Measurements from ENCODE around the gene IHH. TPM values are rescaled to one million over a fixed set of nuclear protein-coding genes. Genes with fewer than 3 reads are reported as not detected.

The IHH gene
- polyA plus RNA-seq, 5 donors = 1.2 to 3.7 (median 2.1) TPM

DNA sequence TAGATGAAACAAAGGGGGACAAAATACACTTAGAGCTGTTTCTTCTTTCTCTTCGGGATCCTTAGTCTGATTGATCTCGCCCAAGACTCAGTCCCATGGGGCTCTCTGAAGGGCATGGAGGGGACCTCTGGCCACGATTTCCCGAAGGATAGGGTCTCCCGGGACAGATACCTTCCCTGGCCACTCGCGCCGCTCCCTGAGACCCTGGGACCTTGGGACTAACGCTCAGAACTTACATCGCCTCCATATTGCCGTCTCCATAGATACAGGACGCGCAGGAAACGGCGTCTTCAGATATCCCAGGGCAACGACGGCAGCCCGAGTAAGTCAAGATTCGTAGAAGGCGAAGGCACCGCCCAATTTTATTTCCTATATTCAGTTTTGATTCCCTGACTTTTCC is 19.5 kb downstream of the IHH start, which contains the start of gene CFAP65:
Gene CFAP65, minus strand, starts transcription at position 265 of the 400 bp plus-strand sequence. CDS start 2,468 bp downstream, outside the sequence.
- DNase-seq = no peak

DNA sequence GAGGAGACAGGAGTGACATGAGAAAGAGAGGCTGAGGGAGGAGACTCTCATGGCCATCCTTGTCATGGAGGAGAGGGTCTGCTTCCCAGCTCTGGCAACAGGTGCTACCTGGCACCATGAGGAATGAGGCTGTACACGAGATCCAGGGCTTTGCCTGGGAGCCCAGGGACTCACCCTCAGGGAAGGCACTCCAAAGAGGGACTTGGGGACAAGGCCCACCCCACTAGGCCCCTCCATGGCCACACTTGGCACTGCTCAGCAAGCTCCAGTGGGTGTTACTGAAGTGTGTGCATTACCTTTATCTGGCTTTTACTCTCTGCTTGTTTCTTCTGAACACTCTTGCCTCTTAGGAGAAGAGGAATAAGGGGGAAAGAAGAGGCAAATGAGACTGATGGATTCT is 22.1 kb downstream of the IHH start:
- DNase-seq = no peak

- no peak for DNase-seq
Observed at GRCh38 chr2:219037783-219038499, 22.8 kb downstream of the IHH start.

- DNase-seq = no peak
Observed at GRCh38 chr2:219035942-219036341, 24.8 kb downstream of the IHH start.

DNA sequence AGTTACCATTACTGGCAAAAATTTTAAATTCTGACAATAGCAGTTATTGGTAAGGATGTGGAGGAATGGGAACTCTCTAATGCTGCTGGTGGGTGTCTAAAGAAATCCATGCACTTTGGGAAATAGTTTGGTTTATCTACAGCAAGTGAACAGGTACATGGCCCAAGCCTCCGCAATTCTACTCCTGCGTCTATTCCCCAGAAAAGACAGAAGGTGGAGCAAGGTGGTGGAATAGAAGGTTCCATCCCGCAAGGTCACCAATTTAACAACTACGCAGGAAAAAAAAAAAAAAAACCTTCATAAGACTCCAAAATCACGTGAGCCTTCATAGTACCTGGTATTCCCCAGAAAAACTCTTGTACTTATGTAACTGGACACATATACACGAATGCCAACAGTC is 25.9 kb downstream of the IHH start:
- no peak for DNase-seq

- DNase-seq = no peak
Observed at GRCh38 chr2:219032051-219032745, 28.5 kb downstream of the IHH start.

GRCh38 chr2:219031005-219031738 is 29.5 kb downstream of the IHH start:
- DNase-seq = no peak

DNA sequence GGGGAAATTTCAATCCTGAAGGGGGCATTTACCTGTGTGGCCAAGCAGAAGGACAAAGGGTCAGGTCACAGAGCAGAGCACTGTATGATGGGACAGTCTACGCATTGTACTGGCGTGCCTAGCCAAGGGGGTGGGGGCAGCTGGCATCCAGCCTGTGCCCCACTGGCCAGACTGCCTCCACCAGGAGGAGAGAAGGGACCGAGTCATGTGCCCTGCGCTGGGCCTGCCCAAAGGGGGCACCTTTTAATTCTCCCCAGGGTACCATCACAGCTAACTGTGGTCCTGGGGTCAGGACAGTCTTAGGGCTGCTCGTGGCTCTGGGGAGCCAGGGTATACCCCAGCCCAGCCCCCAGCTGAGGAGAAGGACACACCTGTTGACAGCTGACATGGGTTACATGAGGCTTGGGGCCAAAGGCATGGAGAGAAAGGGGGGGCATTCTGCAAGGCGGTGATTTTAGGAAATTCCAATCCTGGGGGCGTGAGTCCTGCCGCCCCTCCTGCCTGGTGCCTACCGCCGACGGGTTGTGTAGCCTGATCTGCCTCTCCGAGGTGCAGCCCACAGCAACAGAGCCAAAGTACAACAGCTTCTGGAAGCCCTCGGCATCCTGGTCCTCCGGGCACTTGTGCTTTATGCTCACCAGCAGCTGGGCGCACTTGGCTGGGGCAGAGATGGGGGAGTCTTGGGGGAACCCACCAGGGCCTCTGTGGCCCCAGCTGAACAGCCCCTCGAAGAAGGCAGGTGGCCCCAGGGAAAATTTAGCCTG is 30.4 kb downstream of the IHH start:
- DNase-seq = no peak

DNA sequence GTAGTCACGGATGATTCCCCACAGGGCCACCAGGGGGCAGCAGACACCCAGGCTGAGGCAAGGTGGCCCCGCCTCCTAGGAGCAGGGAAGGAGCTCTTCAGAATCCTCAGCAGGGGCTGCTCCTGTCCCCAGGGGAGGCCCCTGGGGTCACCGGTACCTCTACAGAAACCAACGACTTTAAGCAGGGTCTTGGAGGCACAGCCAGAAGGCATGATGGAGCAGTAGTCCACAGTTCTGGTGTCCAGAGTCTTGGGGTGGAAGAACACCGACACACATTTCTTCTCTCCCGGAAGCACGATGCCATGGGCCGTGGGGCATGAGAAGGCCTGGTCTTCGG is 30.9 kb downstream of the IHH start:
- peak; percentile 52 to 68 for DNase-seq

DNA sequence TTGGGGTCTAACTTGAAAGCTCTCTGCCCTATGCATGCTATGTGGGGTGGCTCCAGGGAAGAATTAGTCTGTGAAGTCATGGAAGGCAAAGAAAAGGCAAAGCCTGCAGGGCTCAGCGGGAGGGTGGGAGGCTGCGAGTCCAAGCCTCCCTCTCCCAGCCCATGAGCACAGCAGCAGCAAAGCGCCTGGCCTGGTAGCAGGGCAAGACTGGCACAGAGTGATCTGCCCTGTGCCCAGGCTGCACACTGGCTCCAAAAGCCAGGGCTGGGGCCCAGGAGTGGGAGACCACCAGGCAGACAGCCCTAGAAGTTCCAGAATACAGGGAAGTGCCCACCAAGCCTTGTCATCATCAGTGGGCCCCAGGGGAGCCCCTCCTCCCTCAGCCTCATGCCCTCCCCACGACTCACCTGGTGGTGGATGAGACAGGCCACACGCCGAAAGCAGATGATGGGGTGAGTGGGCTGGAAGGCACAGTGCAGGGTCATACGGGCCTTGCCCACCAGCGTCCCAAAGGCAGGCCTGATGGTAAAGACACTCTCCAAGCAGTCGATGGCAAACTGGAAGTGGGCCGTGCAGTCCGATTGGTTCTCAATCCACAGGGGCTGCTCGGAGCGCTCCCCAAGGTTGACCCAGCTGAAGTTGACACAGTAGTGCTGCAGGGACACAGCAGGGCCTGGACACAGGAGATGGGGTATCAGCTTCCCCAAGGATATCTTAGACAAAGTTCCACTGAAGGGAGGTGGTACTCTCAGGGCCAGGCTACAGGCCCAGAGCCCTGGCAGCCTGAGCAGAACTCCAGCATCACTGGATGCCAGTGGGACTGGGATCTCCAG is 31.5 kb downstream of the IHH start:
- no peak for DNase-seq

DNA sequence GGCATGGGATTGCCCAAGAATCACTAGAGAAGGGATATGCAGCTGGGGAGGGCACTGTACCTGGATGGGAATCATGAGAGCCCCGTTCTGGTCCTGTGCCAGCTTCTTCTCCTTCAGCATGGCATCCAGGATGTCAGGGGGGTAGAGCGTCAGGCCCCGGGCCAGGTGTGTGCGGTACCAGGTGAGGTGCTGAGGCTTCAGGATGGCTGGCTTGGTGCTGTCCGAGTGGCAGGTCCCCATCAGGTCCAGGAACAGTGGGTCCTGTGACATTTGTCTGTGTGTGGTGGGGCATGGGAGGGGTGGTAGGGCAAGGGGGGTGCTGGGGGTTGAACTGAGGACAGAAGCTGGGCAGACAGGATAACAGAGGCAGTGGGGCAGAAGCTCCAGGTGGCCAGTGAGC is 32.6 kb downstream of the IHH start:
- DNase-seq = no peak

DNA sequence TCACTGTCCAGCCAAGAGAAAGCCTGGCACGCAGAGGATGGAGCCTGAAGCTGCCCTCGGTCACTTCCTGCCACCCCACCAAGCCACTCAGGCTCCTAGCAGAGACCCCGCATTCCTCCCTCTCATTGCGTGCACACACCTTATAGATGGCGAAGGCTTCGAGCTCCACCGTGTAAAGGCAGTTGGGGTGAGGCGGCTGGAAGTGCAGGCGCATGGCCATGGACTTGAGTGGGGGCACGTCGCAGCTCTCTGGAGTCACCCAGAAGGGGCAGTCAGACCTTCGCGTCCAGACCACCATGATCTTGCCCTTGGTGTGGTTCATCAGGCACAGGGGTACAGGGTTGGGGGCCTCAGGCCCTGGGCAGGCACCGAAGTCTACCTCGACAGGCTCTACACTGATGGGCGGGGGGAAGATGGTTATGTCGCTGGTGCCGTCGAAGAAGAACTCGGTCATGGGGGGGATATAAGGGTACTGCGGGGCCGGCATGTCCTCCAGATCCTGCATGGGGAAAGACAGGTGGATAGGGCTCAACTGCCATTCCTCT is 33.1 kb downstream of the IHH start:
- no peak for DNase-seq

DNA sequence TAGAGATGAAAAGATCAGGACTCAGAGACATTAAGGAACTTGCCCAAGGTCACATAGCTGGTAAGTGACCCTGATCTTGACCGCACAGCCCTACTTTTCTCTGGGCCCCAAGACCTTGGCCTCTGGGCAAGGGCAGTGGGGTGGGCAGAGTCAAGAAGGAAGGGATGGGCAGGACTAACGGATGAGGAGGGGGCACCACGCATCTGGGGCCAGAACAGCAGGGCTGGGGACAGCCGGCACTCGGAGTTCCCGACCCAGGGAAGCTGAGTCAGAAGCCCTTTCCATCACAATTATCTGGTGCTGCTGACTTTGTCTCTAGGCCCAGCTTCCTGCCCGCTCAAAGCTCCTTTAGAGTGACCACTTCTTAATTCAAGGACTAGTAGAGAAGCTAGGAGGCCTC is 33.8 kb downstream of the IHH start:
- no peak for DNase-seq

DNA sequence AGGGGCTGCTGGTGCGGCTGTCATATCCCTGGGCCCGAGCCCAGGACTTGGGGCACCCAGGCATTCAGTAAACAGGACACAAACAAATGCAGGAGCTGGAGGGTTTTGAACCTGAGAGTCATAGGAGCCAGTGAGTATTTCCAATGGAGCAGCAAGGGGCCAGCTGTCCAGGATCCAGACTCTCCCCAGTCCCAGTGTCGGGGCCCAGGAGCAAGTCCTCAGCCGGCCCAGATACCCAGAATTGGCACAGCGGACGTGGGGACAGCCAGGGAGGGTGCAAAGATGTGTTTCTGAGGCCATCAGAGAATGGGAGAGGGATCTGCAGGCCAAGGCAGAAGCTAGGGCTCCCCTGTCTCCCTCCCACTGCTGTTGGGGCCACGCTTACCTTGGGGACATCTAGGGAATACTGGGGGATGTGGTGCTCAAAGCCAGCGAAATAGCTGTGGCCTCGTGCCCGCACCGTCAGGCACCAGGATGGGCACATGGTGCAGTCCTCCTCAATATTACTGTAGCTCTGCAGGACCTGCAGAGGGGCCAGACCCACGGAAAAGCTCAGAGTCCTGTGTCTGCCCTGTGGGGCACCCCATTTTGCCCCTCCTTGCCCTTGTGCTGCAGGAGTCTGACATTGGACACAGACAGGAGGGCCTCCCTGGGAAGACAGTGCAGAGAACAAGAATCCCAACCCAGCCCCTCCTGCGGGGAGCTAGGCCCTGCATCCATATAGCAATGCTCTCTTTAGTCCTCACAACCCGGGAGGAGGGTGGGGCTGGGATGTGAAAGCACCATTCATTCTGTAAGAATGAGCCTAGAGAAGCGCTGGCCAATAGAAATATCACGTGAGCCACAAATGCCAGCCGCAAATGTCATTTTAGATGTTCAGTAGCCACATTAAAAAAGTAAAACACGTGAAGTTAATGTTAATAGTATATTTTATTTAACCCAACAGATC is 34.8 kb downstream of the IHH start:
- no peak for DNase-seq

GRCh38 chr2:219024059-219024458 is 36.7 kb downstream of the IHH start:
- no peak for DNase-seq

DNA sequence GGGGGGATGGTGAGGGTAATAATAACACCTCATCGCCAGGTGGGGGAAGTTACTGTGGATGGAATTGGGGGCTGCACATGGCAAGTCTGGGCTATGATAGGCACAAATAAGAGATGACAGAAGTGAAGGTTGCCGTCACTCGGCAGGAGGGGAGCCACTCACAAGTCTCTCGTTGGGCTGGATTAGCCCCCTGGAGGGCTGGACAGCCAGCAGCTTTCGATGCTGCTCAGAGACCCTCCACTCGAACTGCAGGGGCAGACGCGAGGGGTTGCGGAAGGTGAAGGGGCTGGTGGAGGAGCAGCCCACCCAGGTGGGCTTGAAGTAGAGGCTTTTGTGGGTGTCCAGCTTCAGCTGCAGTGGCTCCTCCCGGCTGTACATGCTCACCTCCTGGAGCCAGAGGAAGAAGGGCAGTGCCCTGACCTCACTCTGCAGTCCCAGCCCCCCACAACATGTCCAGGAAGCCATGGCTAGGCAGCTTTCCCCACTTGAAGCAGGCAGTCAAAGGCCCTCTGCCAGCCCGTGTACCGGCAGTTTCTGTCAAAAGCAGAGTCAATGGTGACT is 37.6 kb downstream of the IHH start:
- DNase-seq = no peak

GRCh38 chr2:219022616-219023015 is 38.1 kb downstream of the IHH start:
- no peak for DNase-seq

DNA sequence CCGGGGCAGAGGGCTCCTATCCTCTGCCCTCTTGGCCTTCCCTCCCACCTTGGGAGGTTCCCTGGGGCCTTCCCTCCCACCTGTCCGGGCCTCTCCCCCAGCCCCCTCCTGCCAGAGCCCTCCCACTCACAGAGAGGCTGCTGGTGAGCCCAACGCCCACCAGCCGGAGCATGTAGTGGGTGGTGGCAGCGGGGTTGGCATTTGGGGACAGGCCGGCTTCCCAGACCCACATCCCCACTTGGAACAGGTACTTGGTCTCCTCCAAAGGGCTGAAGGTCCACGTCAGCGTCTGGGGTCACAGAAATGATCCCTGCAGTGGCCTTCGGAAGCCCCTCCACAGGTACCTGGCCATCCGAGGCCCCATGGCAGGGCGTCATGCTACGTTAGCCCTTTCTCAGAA is 38.7 kb downstream of the IHH start:
- DNase-seq = no peak

GRCh38 chr2:219021591-219021990 is 39.1 kb downstream of the IHH start:
- DNase-seq = no peak

Measured in right lung (tissue), 5 donors.